ENCODE measurements around the gene CPNE5.

The CPNE5 gene

GRCh38 chr6:36722879-36723278 lies 116.4 kb downstream of the CPNE5 start:
- no peak overlapping the region for H3K27ac ChIP-seq (replicated peaks)
- TF ChIP-seq REST (IDR thresholded peaks at IDR 0.05; ENCODE audit: insufficient replicate concordance, low read depth) = no peak
- no peak overlapping the region for H3K4me3 ChIP-seq (replicated peaks; ENCODE audit: insufficient read depth, low read length)
- no peaks in the 10 kb centered on the region for H3K27me3 ChIP-seq (ENCODE audit: insufficient read depth, poor library complexity, severe bottlenecking)
- no peak for DNase-seq (ENCODE audit: low read depth in 1 of 2, low spot score in 1 of 2)

- no peak overlapping the region for H3K27ac ChIP-seq (replicated peaks)
- DNase-seq (ENCODE audit: low read depth in 1 of 2, low spot score in 1 of 2) = no peak
- TF ChIP-seq REST (IDR thresholded peaks at IDR 0.05; ENCODE audit: insufficient replicate concordance, low read depth) = no peak
- TF ChIP-seq SPI1 (IDR thresholded peaks at IDR 0.05; ENCODE audit: borderline replicate concordance, low read depth) = no peak
- TF ChIP-seq POLR2AphosphoS5 (IDR thresholded peaks at IDR 0.05; ENCODE audit: low read depth) = no peak
- no peak for TF ChIP-seq CTCF (IDR thresholded peaks at IDR 0.05; ENCODE audit: insufficient read depth, low read length)
- TF ChIP-seq GABPA (IDR thresholded peaks at IDR 0.05; ENCODE audit: low read depth) = no peak
These were observed 116.9 kb downstream of the CPNE5 start for GRCh38 chr6:36722365-36722764.

GRCh38 chr6:36721369-36722140 lies 117.7 kb downstream of the CPNE5 start:
- H3K27me3 ChIP-seq (ENCODE audit: insufficient read depth, poor library complexity, severe bottlenecking) = no peaks in the 10 kb centered on the region
- DNase-seq (ENCODE audit: low read depth in 1 of 2, low spot score in 1 of 2) = no peak
- TF ChIP-seq POLR2AphosphoS5 (IDR thresholded peaks at IDR 0.05; ENCODE audit: low read depth) (no peak), GABPA (IDR thresholded peaks at IDR 0.05; ENCODE audit: low read depth) (no peak), REST (IDR thresholded peaks at IDR 0.05; ENCODE audit: insufficient replicate concordance, low read depth) (no peak), SPI1 (IDR thresholded peaks at IDR 0.05; ENCODE audit: borderline replicate concordance, low read depth) (no peak), CTCF (IDR thresholded peaks at IDR 0.05; ENCODE audit: insufficient read depth, low read length) (no peak)
- H3K27ac ChIP-seq (replicated peaks) = no peak overlapping the region
- no peak overlapping the region for H3K4me3 ChIP-seq (replicated peaks; ENCODE audit: insufficient read depth, low read length)

More at GRCh38 chr6:36722365-36722764, 116.9 kb downstream of the CPNE5 start:
- H3K4me3 ChIP-seq (replicated peaks; ENCODE audit: insufficient read depth, low read length) = no peak overlapping the region
- H3K27me3 ChIP-seq (ENCODE audit: insufficient read depth, poor library complexity, severe bottlenecking) = no peaks in the 10 kb centered on the region
